HepG2 (cell line): Measurements from ENCODE around the gene CHPF. TPM values are rescaled to one million over a fixed set of nuclear protein-coding genes. Genes with fewer than 3 reads are reported as not detected.

ENCODE experiments used
- ATAC-seq: fragments of 200-7000 bp; cut with Tn5 transposase; 3 replicates; pipeline ENCODE4 v1.9.1; 2020; ENCODE audit warnings: mild to moderate bottlenecking, moderate library complexity
- BruUV-seq: library from RNA; stranded (reverse); fragments of 400-500 nt; replicated peaks from 2 replicates; lab custom pipeline; 2021; lab: Mats Ljungman, UMichigan
- CTCF ChIA-PET: fragments of 300-600 bp; formaldehyde crosslinking; extraction: SDS; loops from one replicate; lab custom pipeline; 2021; ENCODE audit warnings: low total read pairs, inconsistent platforms, low intra/inter-chr PET ratio; lab: Yijun Ruan, JAX
- POLR2A ChIA-PET: fragments of 350-600 bp; sonication (Branson Sonifier 250); formaldehyde crosslinking; loops from one replicate; lab custom pipeline; 2020; ENCODE audit warnings: antibody characterized with exemption, inconsistent platforms; lab: Yijun Ruan, JAX
- DNase-seq: peaks from one replicate; pipeline ENCODE4 v3.0.0-alpha.2; 2015; ENCODE audit warnings: low spot score
- FAIRE-seq: peaks from 3 replicates; lab custom pipeline; 2011; peaks lifted over from hg19 to GRCh38; lab: Jason Lieb, UNC
- H2AFZ ChIP-seq: one replicate; pipeline ENCODE4 v1.6.1; 2011; ENCODE audit warnings: low read length, inconsistent platforms
- H3K27ac ChIP-seq: fragments of 300-600 bp; 3 replicates; pipeline ENCODE4 v1.8.0; 2011; ENCODE audit warnings: mixed run types, mild to moderate bottlenecking, mixed read lengths, low read length, inconsistent platforms; ENCODE audit not compliant: insufficient read depth; ENCODE audit errors: extremely low read length
- H3K27me3 ChIP-seq, 2 experiments: fragments of 200-600 bp in 1 of 2; 2 replicates in 1 of 2; 3 replicates in 1 of 2; pipeline versions ENCODE4 v1.6.0 to v1.8.0; 2011; ENCODE audit warnings: low read length in 2 of 2, mild to moderate bottlenecking in 2 of 2, moderate library complexity in 2 of 2, inconsistent platforms in 1 of 2; ENCODE audit not compliant: insufficient read depth in 2 of 2, control insufficient read depth in 1 of 2
- H3K36me3 ChIP-seq, 2 experiments: fragments of 200-600 bp in 1 of 2; replicated peaks in 1 of 2; 2 replicates in 1 of 2; 3 replicates in 1 of 2; pipeline versions ENCODE4 v1.5.1 to v1.8.0; 2011; ENCODE audit warnings: low read length in 2 of 2, inconsistent platforms in 1 of 2; ENCODE audit not compliant: insufficient read depth in 2 of 2, control insufficient read depth in 1 of 2
- H3K4me1 ChIP-seq: 2 replicates; pipeline ENCODE4 v1.5.1; 2012; ENCODE audit warnings: low read length, inconsistent platforms; ENCODE audit not compliant: insufficient read depth
- H3K4me2 ChIP-seq: 2 replicates; pipeline ENCODE4 v1.6.0; 2011; ENCODE audit warnings: low read depth, low read length, inconsistent platforms
- H3K4me3 ChIP-seq, 3 experiments: fragments of 200-600 bp in 1 of 3; sonication (generic), shearing (Covaris generic) in 1 of 3; replicated peaks in 1 of 3; 2 replicates each; pipeline ENCODE4 v1.5.1; 2011 to 2016; ENCODE audit warnings: low read length in 3 of 3, inconsistent platforms in 2 of 3, low read depth in 2 of 3, mild to moderate bottlenecking in 2 of 3, control low read depth in 1 of 3, mixed read lengths in 1 of 3; ENCODE audit not compliant: insufficient read depth in 1 of 3
- H3K79me2 ChIP-seq: one replicate; pipeline ENCODE4 v1.6.1; 2011; ENCODE audit warnings: low read length, inconsistent platforms; ENCODE audit not compliant: insufficient read depth
- H3K9ac ChIP-seq: 2 replicates; pipeline ENCODE4 v1.6.0; 2011; ENCODE audit warnings: mild to moderate bottlenecking, low read depth, low read length, inconsistent platforms; ENCODE audit not compliant: insufficient read depth
- H3K9me3 ChIP-seq: 2 replicates; pipeline ENCODE4 v1.5.1; 2012; ENCODE audit warnings: mild to moderate bottlenecking, low read length
- H4K20me1 ChIP-seq: 2 replicates; pipeline ENCODE4 v1.6.0; 2011; ENCODE audit warnings: inconsistent platforms, mild to moderate bottlenecking, low read length, moderate library complexity; ENCODE audit not compliant: insufficient read depth
- ASH2L ChIP-seq: fragments of 300-600, 200-600 bp; sonication (generic); IDR thresholded peaks from 2 replicates; pipeline ENCODE4 v1.7.0; 2017; ENCODE audit warnings: low read depth, mild to moderate bottlenecking, moderate library complexity, mixed read lengths, low read length; ENCODE audit not compliant: insufficient read length
- GABPA ChIP-seq, 2 experiments: IDR thresholded peaks; 2 replicates each; pipeline ENCODE4 v1.6.1; 2011 to 2016; ENCODE audit warnings: low read depth in 2 of 2, low read length in 1 of 2, missing biosample characterization in 1 of 2, missing genetic modification characterization in 1 of 2
- HNRNPH1 ChIP-seq: fragments of 200-400 bp; formaldehyde crosslinking; optimal IDR thresholded peaks from 2 replicates; pipeline ENCODE3; 2017; ENCODE audit warnings: mild to moderate bottlenecking, low read depth, low read length
- HNRNPL ChIP-seq: fragments of 200-400 bp; formaldehyde crosslinking; IDR thresholded peaks from 2 replicates; pipeline ENCODE4 v1.6.1; 2017; ENCODE audit warnings: mild to moderate bottlenecking, low read depth, low read length
- NFKB2 ChIP-seq: sonication (generic); formaldehyde crosslinking; IDR thresholded peaks from 2 replicates; pipeline ENCODE4 v1.4.0; 2020; ENCODE audit warnings: missing genetic modification reagents, borderline replicate concordance
- PHF8 ChIP-seq: sonication (generic); formaldehyde crosslinking; IDR thresholded peaks from 2 replicates; pipeline ENCODE4 v1.5.0; 2020; ENCODE audit warnings: missing genetic modification reagents
- RBFOX2 ChIP-seq: fragments of 200-400 bp; formaldehyde crosslinking; IDR thresholded peaks from 2 replicates; pipeline ENCODE4 v1.6.1; 2017; ENCODE audit warnings: low read depth, mild to moderate bottlenecking, low read length
- ZBTB38 ChIP-seq: sonication (generic); formaldehyde crosslinking; IDR thresholded peaks from 2 replicates; pipeline ENCODE4 v1.5.1; 2020; ENCODE audit warnings: mild to moderate bottlenecking, missing genetic modification reagents
- ZFX ChIP-seq: sonication (generic); formaldehyde crosslinking; IDR thresholded peaks from 2 replicates; pipeline ENCODE4 v1.4.0; 2020; ENCODE audit warnings: mild to moderate bottlenecking, low read depth, missing genetic modification reagents, moderate library complexity
- ZNF10 ChIP-seq: sonication (generic); formaldehyde crosslinking; IDR thresholded peaks from 2 replicates; pipeline ENCODE4 v1.4.0; 2020; ENCODE audit warnings: mild to moderate bottlenecking, low read depth, missing genetic modification reagents, borderline replicate concordance
- ZNF263 ChIP-seq: sonication (generic); formaldehyde crosslinking; IDR thresholded peaks from 2 replicates; pipeline ENCODE4 v1.4.0; 2020; ENCODE audit warnings: missing genetic modification reagents
- ZNF280B ChIP-seq: sonication (generic); formaldehyde crosslinking; IDR thresholded peaks from 2 replicates; pipeline ENCODE4 v1.5.0; 2020; ENCODE audit warnings: missing genetic modification reagents, mild to moderate bottlenecking, borderline replicate concordance
- ZNF546 ChIP-seq: sonication (generic); formaldehyde crosslinking; conservative IDR thresholded peaks from 2 replicates; pipeline ENCODE4 v1.8.1; 2023; ENCODE audit warnings: mild to moderate bottlenecking, missing genetic modification reagents
- ZNF678 ChIP-seq: sonication (generic); formaldehyde crosslinking; IDR thresholded peaks from 2 replicates; pipeline ENCODE4 v1.4.0; 2020; ENCODE audit warnings: mild to moderate bottlenecking, missing genetic modification reagents
- ZNF780A ChIP-seq: sonication (generic); formaldehyde crosslinking; IDR thresholded peaks from 2 replicates; pipeline ENCODE4 v1.8.0; 2022; ENCODE audit warnings: mild to moderate bottlenecking, missing genetic modification reagents, moderate library complexity
- ZNF879 ChIP-seq: sonication (generic); formaldehyde crosslinking; IDR thresholded peaks from 2 replicates; pipeline ENCODE4 v1.8.1; 2023; ENCODE audit warnings: missing genetic modification reagents
- ZNF891 ChIP-seq: sonication (generic); formaldehyde crosslinking; IDR thresholded peaks from 2 replicates; pipeline ENCODE4 v1.5.0; 2020; ENCODE audit warnings: mild to moderate bottlenecking, missing genetic modification reagents
- WGBS: methylation state at CpG from one replicate; pipeline ENCODE4 v1.1.6; 2017; ENCODE audit warnings: low lambda C conversion rate; 5-methylcytosine and 5-hydroxymethylcytosine counted together
- in situ Hi-C: cut with HindIII; loops from 2 replicates; pipeline ENCODE4 v1.10.0; 2017; ENCODE audit warnings: low pct_unique_long_range_greater_than_20kb; ENCODE audit not compliant: extremely low pct_ligation_motif_present
- intact Hi-C: fragments of 100-400 bp; cut with micrococcal nuclease; formaldehyde crosslinking; loops from one replicate; pipeline ENCODE4 v1.10.0; 2022; ENCODE audit not compliant: unreplicated experiment
- polyA plus RNA-seq, 8 experiments: library from polyadenylated mRNA; depleted of rRNA in 3 of 8; stranded (reverse) in 7 of 8; unstranded in 1 of 8; fragments of >200 nt; fragmentation: Illumina TruSeq in 4 of 8; extraction: Trizol in 4 of 8; gene quantifications; 2 replicates each; pipeline versions ENCODE4 v1.2.1 to v1.2.3, GENCODE V29; 2011 to 2016; ENCODE audit warnings: low read depth in 4 of 8, missing spikeins in 1 of 8, mixed read lengths in 1 of 8; ENCODE audit not compliant: insufficient read depth in 1 of 8
- total RNA-seq, 5 experiments: library from RNA; depleted of rRNA; stranded (reverse); fragments of >200 nt; fragmentation: Illumina TruSeq; extraction: Trizol; gene quantifications; 2 replicates each; pipeline ENCODE4 v1.2.3, GENCODE V29; 2016; ENCODE audit warnings: low read depth in 1 of 5
- TF ChIP-seq, protein P1 (sequence below): sonication (generic); formaldehyde crosslinking; IDR thresholded peaks from 2 replicates; pipeline ENCODE4 v1.8.1; 2022; ENCODE audit warnings: low read depth, mild to moderate bottlenecking, missing genetic modification reagents
- TF ChIP-seq, protein P2 (sequence below): IDR thresholded peaks from 2 replicates; pipeline ENCODE4 v1.6.1; 2016

Gene CHPF
- total and polyA plus RNA-seq, 2 of the 13 experiments (the other 11 are each of a cell fraction or from before 2014, with no cell fraction given): 79.6 to 111 TPM

DNA sequence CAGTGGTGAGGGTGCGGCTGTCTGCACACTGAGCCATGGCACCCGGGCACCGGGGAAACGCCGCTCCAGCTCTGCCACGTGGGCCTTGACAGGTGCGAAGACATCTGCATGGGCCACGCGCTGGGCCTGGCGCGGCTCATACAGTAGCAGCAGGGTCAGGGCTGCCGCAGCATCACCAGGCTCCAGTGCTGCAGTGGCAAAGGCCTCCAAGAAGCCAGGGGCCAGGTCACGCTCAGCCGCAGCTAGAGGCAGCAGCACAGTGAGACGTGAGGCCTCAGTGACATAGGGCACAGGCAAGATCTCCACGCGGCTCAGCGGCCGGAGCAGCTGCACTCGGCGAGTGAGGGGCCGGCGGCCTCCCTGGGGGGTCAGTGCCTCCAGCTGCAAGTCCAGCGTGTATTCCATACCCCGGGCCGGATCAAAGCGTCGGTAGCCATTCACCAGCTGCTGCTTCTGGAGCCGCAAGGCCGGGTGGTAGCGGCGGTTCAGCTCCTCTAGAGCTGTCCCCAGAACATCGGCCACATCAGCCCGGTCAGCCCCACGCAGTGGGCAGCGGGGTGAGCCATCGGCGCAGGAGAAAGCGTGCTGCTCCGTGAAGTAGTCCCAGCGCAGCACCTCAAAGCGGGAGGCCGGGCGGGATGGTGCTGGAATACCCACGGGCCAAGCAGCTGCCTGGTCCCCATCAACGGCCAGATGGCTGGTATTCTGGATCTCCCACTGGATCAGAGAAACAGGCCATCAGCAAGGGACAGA, 3.5 kb downstream of the CHPF start:
- Histone ChIP-seq H3K27me3 (peaks cover 0 to 17% of the 10 kb centered on the region in 2 experiments; a peak in 3 of 5 replicates), H3K79me2 (peaks cover 30% of the 10 kb centered on the region), H4K20me1 (peaks cover 50% of the 10 kb centered on the region), H2AFZ (no peak overlapping the region), H3K9ac (no peak overlapping the region), H3K4me3 (no peak overlapping the region), H3K9me3 (no peaks in the 10 kb centered on the region), H3K36me3 (peaks cover 15 to 27% of the 10 kb centered on the region in 2 experiments), H3K27ac (no peak overlapping the region), H3K4me2 (no peak overlapping the region), H3K4me1 (peaks cover 52% of the 10 kb centered on the region)
- POLR2A ChIA-PET: interaction anchor here (1.3 to 1.8 kb wide), 3 partner anchors 21 to 103 kb away, joined by 4 to 7 read pairs (median 5); partner anchors contain the start of gene GMPPA
- 93% methylated on average over 31 of the region's 46 CpGs for WGBS
- ATAC-seq (no peak), DNase-seq (no peak), FAIRE-seq (no peak)
- intact Hi-C loops: loop anchor here (2.0 to 10.0 kb wide), 2 partner anchors 21 to 245 kb away; no protein-coding TSS in a partner anchor
- CTCF ChIA-PET: interaction anchor here (1.2 to 5.3 kb wide), 4 partner anchors 21 to 150 kb away, joined by 4 to 127 read pairs (median 24); no protein-coding TSS in a partner anchor
- BruUV-seq: no TSS peak
- in situ Hi-C loops: loop anchor here (5.0 kb wide), 1 partner anchor 102 kb away; no protein-coding TSS in a partner anchor
- TF ChIP-seq ZNF263 (CRISPR knock-in tag) (no peak), ZNF546 (no peak), ZNF879 (no peak), ZNF10 (no peak), ZNF780A (CRISPR knock-in tag) (no peak), ZBTB38 (CRISPR knock-in tag) (peak; percentile 79), RBFOX2 (peak; percentile 77), ZNF678 (CRISPR knock-in tag) (no peak), ZNF280B (peak; percentile 65; the same call in 1 of the 2 replicates), ZFX (CRISPR knock-in tag) (0 out of 2 replicates have a peak, but pooled peaks have one; percentile 28), ZNF891 (CRISPR knock-in tag) (0 out of 2 replicates have a peak, but pooled peaks have one; percentile 46), HNRNPL (0 out of 2 replicates have a peak, but pooled peaks have one; percentile 26), GABPA (IDR thresholded peaks at IDR 0.05; ENCODE audit: low read depth, low read length) (no peak), GABPA (CRISPR knock-in tag; IDR thresholded peaks at IDR 0.05; ENCODE audit: low read depth) (no peak), NFKB2 (0 out of 2 replicates have a peak, but pooled peaks have one; percentile 5), PHF8 (CRISPR knock-in tag) (no peak), HNRNPH1 (no peak), ASH2L (no peak)
- TF ChIP-seq, protein P1, sequence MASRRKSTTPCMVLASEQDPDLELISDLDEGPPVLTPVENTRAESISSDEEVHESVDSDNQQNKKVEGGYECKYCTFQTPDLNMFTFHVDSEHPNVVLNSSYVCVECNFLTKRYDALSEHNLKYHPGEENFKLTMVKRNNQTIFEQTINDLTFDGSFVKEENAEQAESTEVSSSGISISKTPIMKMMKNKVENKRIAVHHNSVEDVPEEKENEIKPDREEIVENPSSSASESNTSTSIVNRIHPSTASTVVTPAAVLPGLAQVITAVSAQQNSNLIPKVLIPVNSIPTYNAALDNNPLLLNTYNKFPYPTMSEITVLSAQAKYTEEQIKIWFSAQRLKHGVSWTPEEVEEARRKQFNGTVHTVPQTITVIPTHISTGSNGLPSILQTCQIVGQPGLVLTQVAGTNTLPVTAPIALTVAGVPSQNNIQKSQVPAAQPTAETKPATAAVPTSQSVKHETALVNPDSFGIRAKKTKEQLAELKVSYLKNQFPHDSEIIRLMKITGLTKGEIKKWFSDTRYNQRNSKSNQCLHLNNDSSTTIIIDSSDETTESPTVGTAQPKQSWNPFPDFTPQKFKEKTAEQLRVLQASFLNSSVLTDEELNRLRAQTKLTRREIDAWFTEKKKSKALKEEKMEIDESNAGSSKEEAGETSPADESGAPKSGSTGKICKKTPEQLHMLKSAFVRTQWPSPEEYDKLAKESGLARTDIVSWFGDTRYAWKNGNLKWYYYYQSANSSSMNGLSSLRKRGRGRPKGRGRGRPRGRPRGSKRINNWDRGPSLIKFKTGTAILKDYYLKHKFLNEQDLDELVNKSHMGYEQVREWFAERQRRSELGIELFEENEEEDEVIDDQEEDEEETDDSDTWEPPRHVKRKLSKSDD (CRISPR knock-in tag): no peak
- TF ChIP-seq, protein P2, sequence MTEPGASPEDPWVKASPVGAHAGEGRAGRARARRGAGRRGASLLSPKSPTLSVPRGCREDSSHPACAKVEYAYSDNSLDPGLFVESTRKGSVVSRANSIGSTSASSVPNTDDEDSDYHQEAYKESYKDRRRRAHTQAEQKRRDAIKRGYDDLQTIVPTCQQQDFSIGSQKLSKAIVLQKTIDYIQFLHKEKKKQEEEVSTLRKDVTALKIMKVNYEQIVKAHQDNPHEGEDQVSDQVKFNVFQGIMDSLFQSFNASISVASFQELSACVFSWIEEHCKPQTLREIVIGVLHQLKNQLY (CRISPR knock-in tag): no peak
